Jurkat, Clone E6-1 (cell line): ENCODE data around the gene UMODL1.

Experiments
- DNase-seq: peaks from one replicate; pipeline ENCODE4 v3.0.0-alpha.2; 2011; ENCODE audit warnings: low read depth, low spot score
- H3K4me3 ChIP-seq: 2 replicates; pipeline ENCODE4 v1.5.1; 2011; ENCODE audit warnings: mild to moderate bottlenecking, low read length, control low read depth, moderate library complexity

The UMODL1 gene

GRCh38 chr21:42089093-42089631, 18.0 kb downstream of the UMODL1 start:
- H3K4me3 ChIP-seq: no peak overlapping the region

GRCh38 chr21:42089665-42090310, 18.7 kb downstream of the UMODL1 start:
- H3K4me3 ChIP-seq: no peak overlapping the region
- DNase-seq: no peak

More at GRCh38 chr21:42089093-42089631, 18.0 kb downstream of the UMODL1 start:
- peak; percentile 50 for DNase-seq

- DNase-seq: no peak
- no peak overlapping the region for H3K4me3 ChIP-seq
Observed at GRCh38 chr21:42091899-42092508, 20.9 kb downstream of the UMODL1 start.

GRCh38 chr21:42092771-42093170, 21.7 kb downstream of the UMODL1 start:
- no peak for DNase-seq
- H3K4me3 ChIP-seq: no peak overlapping the region

GRCh38 chr21:42093186-42093585, 22.1 kb downstream of the UMODL1 start:
- DNase-seq: no peak

GRCh38 chr21:42093991-42094421, 22.9 kb downstream of the UMODL1 start:
- no peak for DNase-seq
- no peak overlapping the region for H3K4me3 ChIP-seq

More at GRCh38 chr21:42093186-42093585, 22.1 kb downstream of the UMODL1 start:
- no peak overlapping the region for H3K4me3 ChIP-seq

- no peak for DNase-seq
- no peak overlapping the region for H3K4me3 ChIP-seq
Observed at GRCh38 chr21:42094811-42095210, 23.7 kb downstream of the UMODL1 start.

GRCh38 chr21:42095581-42095980, 24.5 kb downstream of the UMODL1 start:
- no peak for DNase-seq
- no peak overlapping the region for H3K4me3 ChIP-seq

GRCh38 chr21:42096566-42096965, 25.4 kb downstream of the UMODL1 start:
- DNase-seq: no peak
- no peak overlapping the region for H3K4me3 ChIP-seq

GRCh38 chr21:42097274-42097673, 26.2 kb downstream of the UMODL1 start:
- no peak for DNase-seq
- no peak overlapping the region for H3K4me3 ChIP-seq

GRCh38 chr21:42097860-42098454, 26.8 kb downstream of the UMODL1 start:
- H3K4me3 ChIP-seq: no peak overlapping the region
- DNase-seq: no peak

GRCh38 chr21:42098957-42099505, 27.9 kb downstream of the UMODL1 start:
- no peak overlapping the region for H3K4me3 ChIP-seq
- DNase-seq: no peak

- DNase-seq: no peak
- H3K4me3 ChIP-seq: no peak overlapping the region
Observed at GRCh38 chr21:42101246-42101645, 30.1 kb downstream of the UMODL1 start.

GRCh38 chr21:42102076-42102475, 31.0 kb downstream of the UMODL1 start:
- DNase-seq: peak; percentile 57
- H3K4me3 ChIP-seq: no peak overlapping the region

GRCh38 chr21:42102526-42102925, 31.4 kb downstream of the UMODL1 start:
- no peak overlapping the region for H3K4me3 ChIP-seq
- DNase-seq: no peak

GRCh38 chr21:42102991-42103390, 31.9 kb downstream of the UMODL1 start:
- no peak for DNase-seq
- H3K4me3 ChIP-seq: no peak overlapping the region

GRCh38 chr21:42103843-42104242, 32.7 kb downstream of the UMODL1 start:
- no peak overlapping the region for H3K4me3 ChIP-seq
- DNase-seq: no peak

- DNase-seq: no peak
- H3K4me3 ChIP-seq: no peak overlapping the region
Observed at GRCh38 chr21:42105476-42106315, 34.6 kb downstream of the UMODL1 start.

- no peak for DNase-seq
- H3K4me3 ChIP-seq: no peak overlapping the region
Observed at GRCh38 chr21:42106425-42106824, 35.3 kb downstream of the UMODL1 start.
